DMS 273 treated with DMSO at 0.1 percent for 48 hours (cell line): ENCODE measurements around the gene CEACAM18.
"Not testable (repeated sequence)": the region's sequence is repeated elsewhere in the genome, so short reads cannot be mapped to it uniquely, and the experiment has no call there.

ENCODE experiments used
- DNase-seq: peaks from one replicate; lab custom pipeline; 2025; lab: John Stamatoyannopoulos, UW

Gene CEACAM18

DNA sequence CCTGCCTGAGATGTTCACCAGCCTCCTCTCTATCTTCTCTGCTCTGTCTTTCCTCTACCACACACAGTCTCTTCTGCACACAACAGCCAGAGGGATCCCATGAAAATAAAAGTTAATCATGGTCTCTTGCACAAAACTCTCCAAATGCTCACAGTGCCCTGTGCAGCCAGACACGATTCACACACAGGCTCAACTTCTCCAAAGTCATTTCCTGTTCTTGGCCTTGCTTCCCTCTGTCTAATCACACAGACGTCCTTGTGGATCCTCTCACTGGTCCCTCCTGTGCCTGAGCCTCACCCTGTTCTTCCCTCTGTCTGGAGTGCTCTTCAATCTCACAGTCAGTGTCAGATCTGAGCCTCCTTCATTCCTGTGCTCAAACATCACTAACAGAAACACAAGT, 15.4 kb downstream of the CEACAM18 start:
- no peak for DNase-seq

DNA sequence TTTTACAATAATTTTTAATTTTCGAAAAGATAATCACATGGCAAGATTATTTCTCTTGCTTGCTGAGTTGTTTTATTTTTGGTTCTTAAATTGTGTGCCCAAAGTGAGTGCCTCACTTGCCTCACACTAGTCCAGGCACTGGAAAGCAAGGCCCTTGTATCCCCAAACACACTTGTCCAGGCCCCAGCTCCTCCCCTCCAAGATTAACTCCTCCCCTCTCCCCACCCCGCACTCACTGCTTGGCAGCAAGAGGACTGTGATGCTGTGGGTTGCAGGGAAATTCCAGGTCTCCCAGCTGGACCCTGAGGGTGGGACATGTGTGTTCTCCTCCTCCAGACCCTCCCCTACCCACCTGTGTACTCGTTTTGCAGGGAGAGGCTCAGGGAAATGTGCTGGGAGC, 19.3 kb downstream of the CEACAM18 start:
- no peak for DNase-seq

DNA sequence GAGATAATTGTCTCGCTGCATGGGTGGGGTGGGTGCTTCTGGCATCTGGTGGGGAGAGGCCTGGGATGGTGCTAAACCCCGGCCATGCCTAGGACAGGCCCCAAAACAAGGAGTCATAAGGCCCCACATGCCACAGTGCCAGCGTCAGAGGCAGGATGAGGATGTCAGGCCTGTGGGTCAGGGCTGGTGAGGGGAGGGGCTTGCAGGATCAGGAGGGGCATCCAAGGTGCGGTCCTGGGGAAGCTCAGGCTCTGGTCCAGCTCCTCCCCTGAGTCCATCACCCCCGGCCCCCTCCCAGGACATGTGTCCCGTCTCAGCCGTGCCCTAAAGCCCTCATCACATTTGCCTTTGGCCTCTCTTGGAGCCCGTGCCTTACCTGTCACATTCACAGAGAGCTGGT, 22.6 kb downstream of the CEACAM18 start:
- DNase-seq: not testable (repeated sequence)

DNA sequence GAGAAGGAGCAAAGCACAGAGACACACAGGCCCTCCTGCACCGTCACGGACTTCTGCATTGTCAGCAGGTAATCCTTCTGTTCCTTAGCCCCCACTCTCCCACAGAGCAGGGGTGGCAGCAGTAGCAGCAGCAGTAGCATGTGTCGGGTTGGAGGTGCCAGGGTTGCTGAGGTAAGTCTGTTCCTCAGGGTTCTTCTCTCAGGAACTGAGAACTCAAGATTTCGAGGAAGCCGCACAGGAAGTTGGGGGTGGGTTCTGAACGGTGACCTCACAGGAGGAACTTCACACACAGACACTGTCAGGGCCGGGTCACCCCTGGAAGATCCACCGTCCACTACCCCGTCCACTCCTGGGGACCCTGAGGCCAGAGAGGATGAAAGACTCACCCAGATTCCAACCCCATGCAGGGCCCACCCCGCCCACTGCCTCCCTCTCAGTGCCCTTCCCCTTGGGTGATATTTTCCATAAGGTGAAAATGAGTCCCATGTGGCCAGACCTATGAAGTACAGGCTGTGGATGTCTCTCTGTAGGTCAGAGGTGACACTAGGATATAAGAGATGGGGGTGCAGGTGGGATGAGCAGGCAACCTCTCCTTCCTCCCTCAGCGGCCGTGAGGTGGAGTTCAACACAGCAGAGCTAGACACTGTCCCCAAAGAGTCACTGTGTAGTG, 23.4 kb downstream of the CEACAM18 start, which contains the start of gene SIGLEC12:
TSS of gene SIGLEC12 (minus strand) at position 207 of the 670 bp plus-strand sequence. CDS start at position 140, 67 bp downstream.
- DNase-seq: no peak

DNA sequence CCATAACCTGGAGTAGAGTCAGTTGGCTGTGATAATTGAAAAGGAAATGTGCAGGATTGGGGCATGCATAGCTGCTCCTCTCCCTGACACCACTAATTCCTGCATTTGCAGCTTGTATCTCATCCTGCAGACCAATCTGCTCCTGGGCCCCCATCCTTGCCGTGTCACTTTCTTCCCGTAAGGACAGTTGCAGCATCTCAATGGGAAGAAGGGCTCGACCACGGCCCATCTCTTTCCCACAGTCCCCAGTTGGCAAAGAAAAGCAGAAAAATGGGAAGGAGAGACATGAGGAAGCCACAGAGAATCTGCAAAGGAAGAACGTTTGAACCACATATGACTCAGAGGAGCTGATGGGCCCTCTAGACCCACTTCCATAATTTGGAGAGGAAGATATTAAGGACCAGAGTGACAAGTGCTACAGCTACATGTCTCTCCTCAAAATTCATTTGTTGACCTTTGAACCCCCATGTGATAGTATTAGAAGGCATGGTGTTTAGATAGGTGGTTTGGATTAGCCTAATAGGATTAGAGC, 25.0 kb downstream of the CEACAM18 start:
- no peak for DNase-seq

DNA sequence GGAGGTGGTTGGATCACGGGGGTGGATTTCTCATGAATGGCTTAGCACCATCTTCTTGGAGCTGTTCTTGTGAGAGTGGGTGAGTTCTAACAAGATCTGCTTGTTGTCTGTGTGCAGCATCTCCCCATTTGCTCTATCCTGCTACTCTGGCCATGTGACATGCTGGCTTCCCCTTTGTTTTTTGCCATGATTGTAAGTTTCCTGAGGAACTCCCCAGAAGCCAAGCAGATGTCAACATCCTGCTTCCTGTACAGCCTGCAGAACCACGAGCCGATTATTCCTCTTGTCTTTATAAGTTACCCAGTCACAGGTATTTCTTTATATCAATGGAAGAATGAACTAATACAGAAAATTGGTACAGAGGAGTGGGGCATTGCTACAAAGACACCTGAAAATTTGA, 25.6 kb downstream of the CEACAM18 start:
- DNase-seq: no peak

DNA sequence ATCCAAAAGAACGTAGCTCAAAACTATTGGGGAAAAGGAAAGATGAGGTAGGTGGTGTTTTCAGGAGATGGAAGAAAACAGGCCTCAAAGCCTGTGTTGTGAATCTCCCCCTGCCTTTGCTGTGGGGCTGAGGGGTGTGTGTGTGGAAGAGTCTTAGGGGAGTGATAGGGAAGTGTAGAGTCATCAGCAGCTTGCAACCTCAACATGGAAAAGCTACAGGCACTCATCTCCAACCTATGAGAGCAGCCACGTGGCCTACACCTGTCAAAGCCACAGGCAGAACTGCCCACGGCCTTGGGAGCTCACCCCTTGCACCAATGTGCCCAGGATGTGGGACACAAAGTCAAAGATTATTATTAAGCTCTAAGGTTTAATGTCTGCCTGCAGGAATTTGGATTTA, 27.6 kb downstream of the CEACAM18 start:
- no peak for DNase-seq

DNA sequence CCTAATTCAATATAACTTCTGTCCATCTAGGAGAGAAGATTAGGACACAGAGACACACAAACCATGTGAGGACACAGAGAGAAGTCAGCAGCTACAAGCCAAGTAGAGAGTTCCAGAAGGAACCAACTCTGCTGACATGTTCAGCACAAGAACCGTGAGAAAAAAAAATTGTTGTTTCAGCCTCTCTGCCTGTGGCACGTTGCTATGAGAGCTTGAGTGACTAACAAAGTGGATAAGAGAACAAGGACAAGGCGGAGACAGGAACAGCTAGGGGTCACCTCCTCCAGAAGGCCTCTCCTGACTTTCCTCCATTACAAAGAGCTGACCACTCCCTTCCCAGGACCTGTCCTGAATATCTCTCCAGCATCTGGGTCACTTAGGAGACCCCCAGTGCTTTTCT, 28.9 kb downstream of the CEACAM18 start:
- no peak for DNase-seq

DNA sequence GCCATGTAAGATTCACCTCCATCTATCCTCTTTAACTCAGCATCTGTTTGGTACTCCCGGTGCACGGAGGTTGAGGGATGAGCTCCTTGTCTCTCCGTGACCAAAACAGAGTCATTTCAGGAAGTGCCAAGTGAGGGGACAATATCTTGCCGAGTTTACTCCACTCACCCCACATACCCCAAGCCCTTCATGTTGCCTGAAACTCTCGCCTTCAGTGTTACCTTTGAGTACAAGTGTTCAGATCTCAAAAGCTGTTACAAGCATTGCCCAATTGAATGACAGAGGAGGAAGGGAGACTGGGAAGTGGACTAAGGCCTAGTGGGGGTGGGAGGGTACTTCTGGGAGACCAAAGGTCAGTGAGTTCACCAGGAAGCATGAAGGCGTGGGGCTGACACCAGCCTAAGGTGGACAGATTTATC, 29.3 kb downstream of the CEACAM18 start:
- no peak for DNase-seq

DNA sequence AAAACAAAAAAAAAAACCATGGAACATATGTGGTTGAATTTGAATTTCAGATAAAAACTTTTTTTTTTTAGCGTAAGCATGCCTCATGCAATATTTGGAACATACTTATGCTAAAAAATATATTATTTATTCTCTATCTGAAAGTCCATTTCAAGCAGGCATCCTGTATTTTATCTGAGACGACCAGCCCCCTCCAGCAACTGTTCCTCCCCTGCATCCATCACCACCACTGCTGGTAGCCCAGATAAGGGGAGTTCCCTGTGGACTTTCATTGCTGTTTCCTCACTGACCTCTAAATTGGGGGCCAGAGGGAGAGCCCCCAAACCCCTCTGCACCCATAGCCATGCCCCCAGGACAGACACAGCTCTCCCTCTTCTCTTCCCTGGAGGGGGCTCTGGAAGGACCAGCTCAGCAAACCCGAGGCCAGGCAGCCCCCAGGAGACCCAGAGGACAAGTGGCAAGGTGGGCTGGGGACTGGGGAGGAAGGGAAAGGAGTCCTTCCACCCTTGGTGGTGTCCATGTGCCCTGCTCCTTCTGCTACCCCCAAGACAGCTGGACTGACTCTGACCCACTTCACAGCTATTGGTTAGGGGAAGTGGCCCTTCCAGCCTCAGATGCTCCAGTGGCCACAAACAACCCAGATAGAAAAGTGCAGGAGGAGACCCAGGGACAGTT, 29.9 kb downstream of the CEACAM18 start:
- DNase-seq: no peak

DNA sequence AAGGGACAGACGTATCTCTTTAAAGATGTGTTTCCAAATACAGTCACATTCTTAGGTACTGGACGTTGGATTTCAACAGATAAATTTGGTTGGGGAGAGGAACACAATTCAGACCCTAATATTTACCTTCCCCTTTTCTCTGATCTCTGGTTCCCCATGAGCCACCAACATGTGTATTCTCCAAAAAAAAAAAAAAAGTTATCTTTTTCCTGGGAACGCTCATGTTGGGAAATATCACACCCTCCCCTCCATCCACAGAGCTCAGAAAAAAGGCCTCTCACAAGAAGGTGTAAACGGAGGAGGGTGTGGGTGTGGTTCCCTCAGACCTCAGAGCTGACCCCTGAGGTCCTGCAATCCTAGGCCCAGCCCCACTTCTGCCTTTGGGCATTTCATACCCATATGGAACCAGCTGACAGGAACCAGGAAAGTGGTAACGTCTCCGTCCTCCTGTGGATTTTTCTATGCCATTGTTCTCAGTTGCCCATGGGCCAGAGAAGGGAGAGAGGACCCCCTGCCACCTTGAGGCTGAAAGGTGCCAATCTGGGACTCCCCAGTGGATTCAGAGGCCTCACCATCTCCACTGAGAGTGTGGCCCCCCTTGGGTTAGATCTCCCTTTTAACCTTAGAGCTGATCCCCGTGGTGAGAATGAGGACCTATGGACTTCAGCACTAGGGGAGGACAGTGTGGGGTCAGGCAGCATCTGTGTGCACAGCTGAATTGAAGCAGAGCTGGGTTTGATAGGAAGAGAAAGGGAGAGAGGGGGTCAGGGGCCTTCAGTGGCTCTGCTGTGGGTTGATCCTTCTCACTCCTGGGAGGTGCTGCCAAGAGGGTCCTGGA, 31.7 kb downstream of the CEACAM18 start:
- no peak for DNase-seq

DNA sequence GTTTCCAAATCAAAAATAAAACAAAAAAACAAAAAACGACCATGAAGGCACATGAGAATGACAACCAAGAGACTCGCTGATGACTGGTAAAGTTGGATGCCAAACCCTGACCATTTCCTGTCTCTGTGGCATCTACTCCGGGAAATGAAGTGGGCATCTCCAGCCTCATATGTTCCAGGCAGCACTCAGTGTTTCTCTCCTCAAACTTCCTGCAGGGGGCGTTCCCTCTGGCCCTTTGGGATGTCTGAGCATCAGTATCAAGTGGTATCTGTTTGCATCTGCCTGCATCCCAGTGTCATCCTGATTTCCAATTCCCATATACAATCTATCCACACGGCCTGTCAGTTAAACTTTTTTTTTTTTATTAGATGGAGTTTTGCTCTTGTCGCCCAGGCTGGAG, 33.0 kb downstream of the CEACAM18 start:
- DNase-seq: no peak

DNA sequence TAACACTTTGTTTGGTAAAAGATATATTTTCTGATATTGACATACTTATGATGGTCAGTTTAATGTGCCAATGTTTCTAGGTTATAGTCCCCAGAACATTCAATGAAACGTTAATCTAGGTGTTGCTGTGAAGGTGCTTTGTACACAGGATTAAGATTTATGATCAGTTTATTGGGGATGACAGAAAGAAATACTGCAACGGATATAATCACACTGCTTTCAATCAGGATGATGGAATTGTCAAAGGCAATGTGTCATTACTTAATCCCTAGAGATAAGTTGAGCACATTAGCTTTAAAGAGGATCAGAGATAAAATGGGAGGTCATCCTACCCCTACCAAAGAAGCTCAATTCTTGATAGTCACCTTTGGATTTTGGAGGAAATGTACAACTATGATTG, 35.6 kb downstream of the CEACAM18 start:
- DNase-seq: no peak

DNA sequence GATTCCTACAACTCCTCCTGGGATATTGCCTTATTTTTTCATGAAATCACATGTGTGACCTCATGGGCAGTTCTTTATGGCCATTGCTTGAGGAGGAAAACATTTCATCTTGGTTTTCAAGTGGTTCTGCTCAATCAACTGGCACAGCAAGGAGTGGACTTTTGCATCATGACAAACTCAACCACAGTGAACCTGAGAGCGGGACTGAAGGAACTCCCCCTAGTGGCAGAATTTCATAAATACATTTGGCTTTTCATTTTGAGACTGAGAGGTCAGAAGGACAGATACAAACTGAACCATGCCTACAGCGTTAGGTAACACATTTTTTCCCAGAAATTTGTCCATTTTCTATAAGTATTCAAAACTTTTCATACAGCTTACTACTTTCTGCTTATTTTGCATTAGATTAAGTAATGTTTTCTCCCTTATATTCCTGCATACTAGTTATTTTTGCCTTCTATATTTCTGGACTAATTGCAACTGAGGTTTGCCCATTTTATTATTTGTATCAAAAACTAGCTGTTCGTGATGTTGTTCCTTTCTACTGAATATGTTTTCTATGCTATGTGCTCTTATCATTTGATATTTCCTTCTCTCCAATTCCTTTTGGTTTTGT, 36.6 kb downstream of the CEACAM18 start:
- no peak for DNase-seq

DNA sequence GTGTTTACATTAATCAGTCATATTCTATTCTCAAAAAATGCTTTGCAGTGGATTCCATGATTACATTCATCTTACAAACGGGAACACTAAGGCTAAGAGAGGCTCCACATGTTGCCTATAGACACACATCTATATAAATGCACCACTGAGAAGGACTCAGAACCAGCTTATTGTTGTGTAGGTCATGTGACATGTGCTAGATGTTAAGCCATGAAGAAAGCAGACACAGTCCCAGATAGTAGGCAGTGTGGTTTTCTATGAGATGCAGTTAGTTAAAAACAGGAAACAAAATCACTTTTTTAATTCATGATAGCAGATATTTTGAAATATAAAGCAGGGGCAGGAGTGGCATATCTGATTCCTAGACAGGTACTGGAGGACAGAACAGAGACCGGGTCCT, 42.4 kb downstream of the CEACAM18 start:
- no peak for DNase-seq

DNA sequence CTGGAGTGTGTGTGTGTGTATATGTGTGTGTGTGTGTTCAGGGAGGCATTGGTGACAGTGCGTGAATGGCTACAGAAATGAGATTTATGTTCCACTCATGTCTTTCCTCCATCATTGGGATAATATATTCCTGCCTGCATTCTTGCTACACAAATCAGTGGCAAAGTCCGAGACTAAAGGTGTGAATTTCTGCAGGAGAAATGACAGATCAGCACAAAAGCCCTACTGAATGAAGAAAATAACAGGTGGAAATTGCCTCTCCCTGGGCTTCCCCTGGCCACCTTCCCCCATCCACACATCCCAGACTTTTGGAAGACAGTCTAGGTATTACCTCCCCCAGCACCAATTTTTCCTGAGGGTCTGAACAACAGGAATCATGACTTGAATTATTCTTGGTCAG, 43.0 kb downstream of the CEACAM18 start:
- no peak for DNase-seq

DNA sequence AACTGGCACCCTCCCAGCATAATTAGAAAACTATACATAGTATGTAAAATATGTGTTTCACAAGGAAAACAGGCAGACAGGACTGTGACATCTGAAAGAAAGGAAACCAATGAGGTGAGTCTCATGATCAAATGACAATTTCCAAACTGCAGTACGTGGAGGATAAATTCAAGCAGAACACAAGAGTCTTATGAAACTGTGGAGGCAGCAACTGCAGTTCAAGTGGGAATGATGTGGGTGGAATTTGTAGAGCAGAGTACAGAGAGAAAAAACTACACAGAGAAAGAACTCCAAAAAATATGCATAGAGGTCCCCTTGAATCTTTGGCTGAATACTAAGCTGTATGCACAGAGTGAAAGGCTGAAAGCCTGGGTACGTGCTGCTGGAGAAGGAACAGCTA, 43.4 kb downstream of the CEACAM18 start:
- DNase-seq: no peak

DNA sequence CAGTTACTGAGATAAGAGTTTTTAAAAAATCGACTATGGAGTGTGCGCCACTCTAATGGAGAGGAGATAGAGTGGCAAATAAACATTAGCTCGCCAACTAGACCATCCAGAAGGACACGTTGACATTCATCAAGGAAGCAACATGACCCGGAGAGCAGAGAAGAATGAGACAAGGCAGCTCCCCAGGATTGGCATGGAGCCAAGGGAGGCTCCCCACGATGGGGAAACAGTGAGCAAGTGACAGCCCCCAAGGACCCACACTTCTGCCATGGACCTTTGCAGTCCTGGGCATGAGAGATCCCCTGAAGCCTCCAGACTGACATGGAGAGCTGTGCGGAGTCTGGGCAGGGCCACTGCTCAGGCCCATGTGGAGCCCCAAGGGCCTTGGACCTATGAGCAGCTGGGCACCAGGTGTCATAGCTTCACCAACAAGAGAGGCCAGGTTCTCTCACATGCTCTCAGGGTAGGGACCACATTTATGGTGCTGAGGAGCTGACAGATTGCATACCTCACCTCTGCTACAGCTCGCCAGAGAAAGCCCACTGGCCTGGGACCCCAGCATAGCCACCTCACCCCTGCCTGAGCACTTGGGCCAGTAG, 46.4 kb downstream of the CEACAM18 start:
- DNase-seq: no peak

DNA sequence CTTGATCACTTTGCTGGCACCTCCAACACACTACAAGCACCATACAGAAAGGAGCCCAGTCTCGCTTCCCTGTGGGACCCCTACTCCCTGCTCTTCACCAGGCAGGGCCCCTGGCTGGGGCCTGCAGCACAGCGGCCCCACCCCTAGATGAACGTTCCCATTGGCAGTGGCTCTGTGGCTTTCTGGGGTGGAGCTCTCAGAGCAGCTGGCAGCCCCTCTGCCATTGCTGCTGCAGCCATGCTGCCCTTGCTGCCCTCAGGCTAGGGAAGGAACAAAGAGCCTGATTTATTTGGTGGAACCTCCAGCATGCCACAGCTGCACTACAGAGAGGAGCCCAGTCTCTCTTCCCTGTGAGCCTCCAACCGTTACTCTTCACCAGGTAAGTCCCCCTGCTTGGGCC, 47.3 kb downstream of the CEACAM18 start:
- no peak for DNase-seq

DNA sequence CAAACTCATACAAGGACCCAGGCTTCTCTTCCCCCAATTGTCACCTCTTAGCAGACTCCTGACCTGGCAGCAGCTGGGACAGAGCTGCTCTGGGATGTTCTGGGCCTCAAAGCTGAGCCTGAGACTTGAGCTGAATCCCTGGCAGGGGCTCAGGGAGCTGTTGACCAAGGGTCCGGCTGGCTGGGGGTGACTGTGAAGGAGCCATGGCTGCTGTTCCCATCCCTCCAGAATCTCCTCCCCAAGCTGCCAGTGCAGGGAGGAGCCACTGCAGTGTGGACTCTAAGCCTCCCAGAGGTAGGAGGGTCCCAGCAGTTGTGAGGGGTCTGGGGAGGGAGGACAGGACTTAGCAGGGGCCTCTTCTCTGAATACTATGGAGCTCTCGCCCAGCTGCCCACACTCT, 51.0 kb downstream of the CEACAM18 start:
- DNase-seq: no peak

DNA sequence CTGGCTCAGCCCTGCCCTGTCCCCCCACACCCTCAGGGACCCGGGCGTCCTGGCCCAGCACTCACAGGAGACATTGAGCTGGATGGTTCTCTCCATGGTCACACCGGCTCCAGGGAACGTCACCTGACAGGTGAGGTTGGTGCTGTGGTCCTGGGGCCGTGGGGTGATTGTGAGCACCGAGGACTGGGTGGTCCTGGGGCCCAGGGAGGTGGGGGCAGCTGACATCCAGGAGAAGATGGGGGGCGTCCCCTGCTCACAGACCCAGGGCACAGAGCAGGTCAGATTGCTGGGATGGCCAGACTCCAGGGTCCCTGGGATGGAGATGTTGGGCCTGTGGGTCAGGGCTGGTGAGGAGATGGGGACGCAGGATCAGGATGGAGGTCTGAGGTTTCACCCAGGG, 52.3 kb downstream of the CEACAM18 start:
- no peak for DNase-seq
